Smooth muscle cell (in vitro differentiated cells): Measurements from ENCODE around the gene SYCE1L. TPM values are rescaled to one million over a fixed set of nuclear protein-coding genes. Genes with fewer than 3 reads are reported as not detected.
"Not testable (repeated sequence)": the region's sequence is repeated elsewhere in the genome, so short reads cannot be mapped to it uniquely, and the experiment has no call there.

Experiments used
- DNase-seq: peaks from one replicate; lab custom pipeline; 2025; ENCODE audit not compliant: unreplicated experiment; lab: John Stamatoyannopoulos, UW
- H2AFZ ChIP-seq: fragments of 200-600 bp; sonication (generic); 2 replicates; pipeline ENCODE4 v1.6.0; 2016; ENCODE audit warnings: antibody characterized with exemption, low read depth, mild to moderate bottlenecking
- H3F3A ChIP-seq: fragments of 200-600 bp; sonication (generic); 2 replicates; pipeline ENCODE4 v1.6.0; 2017; ENCODE audit warnings: antibody characterized with exemption, low read depth
- H3K27ac ChIP-seq: fragments of 200-600 bp; sonication (generic); 2 replicates; pipeline ENCODE4 v1.5.1; 2016; ENCODE audit warnings: low read depth, mild to moderate bottlenecking
- H3K27me3 ChIP-seq: fragments of 200-600 bp; sonication (generic); 2 replicates; pipeline ENCODE4 v1.6.1; 2016; ENCODE audit warnings: low read depth, mild to moderate bottlenecking
- H3K36me3 ChIP-seq: fragments of 200-600 bp; sonication (generic); 2 replicates; pipeline ENCODE4 v1.5.1; 2016; ENCODE audit warnings: low read depth
- H3K4me1 ChIP-seq: fragments of 200-600 bp; sonication (generic); 2 replicates; pipeline ENCODE4 v1.5.1; 2016; ENCODE audit warnings: low read depth
- H3K4me2 ChIP-seq: fragments of 200-600 bp; sonication (generic); 2 replicates; pipeline ENCODE4 v1.6.0; 2016; ENCODE audit warnings: mild to moderate bottlenecking
- H3K4me3 ChIP-seq: fragments of 200-600 bp; sonication (generic); 2 replicates; pipeline ENCODE4 v1.5.1; 2016; ENCODE audit warnings: mild to moderate bottlenecking
- H3K79me2 ChIP-seq: fragments of 200-600 bp; sonication (generic); 2 replicates; pipeline ENCODE4 v1.6.0; 2016; ENCODE audit warnings: low read depth, mild to moderate bottlenecking
- H3K9ac ChIP-seq: fragments of 200-600 bp; sonication (generic); 2 replicates; pipeline ENCODE4 v1.6.0; 2016; ENCODE audit warnings: low read depth
- H3K9me3 ChIP-seq: fragments of 200-600 bp; sonication (generic); replicated peaks from 2 replicates; pipeline ENCODE4 v1.5.1; 2016; ENCODE audit warnings: low read depth
- H4K20me1 ChIP-seq: fragments of 200-600 bp; sonication (generic); 2 replicates; pipeline ENCODE4 v1.6.0; 2016; ENCODE audit warnings: low read depth
- WGBS: methylation state at CpG from one replicate; pipeline ENCODE4 v1.1.7; 2016; ENCODE audit warnings: low lambda C conversion rate; 5-methylcytosine and 5-hydroxymethylcytosine counted together
- polyA plus RNA-seq: library from polyadenylated mRNA; unstranded; fragments of >200 nt; fragmentation: Nextera tagmentation; extraction: Ambion mirVana; gene quantifications from 2 replicates; pipeline ENCODE4 v1.2.1, GENCODE V29; 2016
- total RNA-seq: library from RNA; depleted of rRNA; stranded (reverse); fragments of >200 nt; gene quantifications from 2 replicates; pipeline ENCODE4 v1.2.3, GENCODE V29; 2014
- TF ChIP-seq, protein P1 (sequence below): fragments of 200-600 bp; sonication (generic); IDR thresholded peaks from 2 replicates; pipeline ENCODE4 v1.5.1; 2017; ENCODE audit warnings: borderline replicate concordance, mild to moderate bottlenecking, antibody characterized with exemption; ENCODE audit not compliant: insufficient read depth, poor library complexity, severe bottlenecking

SYCE1L gene
- total and polyA plus RNA-seq, 2 experiments from 2014 or later = 1.6 to 3.8 TPM

DNA sequence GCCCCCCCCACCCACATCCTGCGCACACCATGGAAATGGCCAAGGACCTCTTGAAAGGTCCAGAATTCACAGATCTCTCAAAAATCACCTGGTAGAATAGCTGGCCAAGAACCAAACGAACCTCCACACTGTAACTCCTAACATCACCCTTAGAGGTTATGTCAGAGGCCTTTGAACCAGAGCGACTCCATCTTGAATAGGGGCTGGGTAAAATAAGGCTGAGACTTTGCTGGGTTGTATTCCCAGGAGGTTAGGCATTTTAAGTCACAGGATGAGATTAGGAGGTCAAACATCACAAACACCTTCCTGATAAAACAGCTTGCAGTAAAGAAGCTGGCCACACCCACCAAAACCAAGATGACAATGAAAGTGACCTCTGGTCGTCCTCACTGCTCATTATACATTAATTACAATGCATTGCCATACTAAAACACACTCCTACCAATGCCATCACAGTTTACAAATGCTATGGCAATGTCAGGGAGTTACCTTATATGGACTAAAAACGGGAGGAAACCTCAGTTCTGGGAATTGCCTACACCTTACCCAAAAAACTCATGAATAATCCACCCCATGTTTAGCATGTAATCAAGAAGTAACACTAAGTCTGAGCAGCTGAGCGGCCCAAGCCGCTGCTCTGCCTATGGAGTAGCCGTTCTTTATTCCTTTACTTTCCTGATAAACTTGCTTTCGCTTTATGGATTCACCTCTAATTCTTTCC is 34.8 kb downstream of the SYCE1L start:
- Histone ChIP-seq H4K20me1 (no peaks in the 10 kb centered on the region), H3K79me2 (no peaks in the 10 kb centered on the region), H3K36me3 (no peaks in the 10 kb centered on the region), H3K9ac (no peak overlapping the region), H3K4me2 (no peak overlapping the region), H3K9me3 (no peaks in the 10 kb centered on the region), H3K4me3 (no peak overlapping the region), H3K27me3 (no peaks in the 10 kb centered on the region), H3K27ac (no peak overlapping the region), H2AFZ (no peak overlapping the region), H3K4me1 (no peaks in the 10 kb centered on the region), H3F3A (no peaks in the 10 kb centered on the region)
- TF ChIP-seq, protein P1, sequence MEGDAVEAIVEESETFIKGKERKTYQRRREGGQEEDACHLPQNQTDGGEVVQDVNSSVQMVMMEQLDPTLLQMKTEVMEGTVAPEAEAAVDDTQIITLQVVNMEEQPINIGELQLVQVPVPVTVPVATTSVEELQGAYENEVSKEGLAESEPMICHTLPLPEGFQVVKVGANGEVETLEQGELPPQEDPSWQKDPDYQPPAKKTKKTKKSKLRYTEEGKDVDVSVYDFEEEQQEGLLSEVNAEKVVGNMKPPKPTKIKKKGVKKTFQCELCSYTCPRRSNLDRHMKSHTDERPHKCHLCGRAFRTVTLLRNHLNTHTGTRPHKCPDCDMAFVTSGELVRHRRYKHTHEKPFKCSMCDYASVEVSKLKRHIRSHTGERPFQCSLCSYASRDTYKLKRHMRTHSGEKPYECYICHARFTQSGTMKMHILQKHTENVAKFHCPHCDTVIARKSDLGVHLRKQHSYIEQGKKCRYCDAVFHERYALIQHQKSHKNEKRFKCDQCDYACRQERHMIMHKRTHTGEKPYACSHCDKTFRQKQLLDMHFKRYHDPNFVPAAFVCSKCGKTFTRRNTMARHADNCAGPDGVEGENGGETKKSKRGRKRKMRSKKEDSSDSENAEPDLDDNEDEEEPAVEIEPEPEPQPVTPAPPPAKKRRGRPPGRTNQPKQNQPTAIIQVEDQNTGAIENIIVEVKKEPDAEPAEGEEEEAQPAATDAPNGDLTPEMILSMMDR = no peak
- no peak for DNase-seq
- 92% methylated on average over 9 of the region's 9 CpGs for WGBS

DNA sequence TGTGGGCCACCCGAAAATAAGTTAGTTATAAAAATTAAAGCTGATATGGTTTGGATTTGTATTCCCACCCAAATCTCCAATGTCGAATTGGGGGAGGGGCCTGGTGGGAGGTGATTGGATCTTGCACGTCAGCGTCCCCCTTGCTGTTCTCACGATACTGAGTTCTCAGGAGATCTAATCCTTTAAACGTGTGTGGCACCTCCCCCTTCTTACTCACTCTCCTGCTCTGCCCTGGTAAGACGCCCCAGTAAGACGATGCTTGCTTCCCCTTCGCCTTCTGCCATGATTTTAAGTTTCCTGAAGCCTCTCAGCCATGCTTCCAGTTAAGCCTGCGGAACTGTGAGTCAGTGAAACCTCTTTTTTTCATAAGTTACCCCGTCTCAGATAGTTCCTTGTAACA is 35.4 kb downstream of the SYCE1L start:
- 54% methylated on average over 11 of the region's 11 CpGs for WGBS
- TF ChIP-seq, protein P1 = no peak
- no peak overlapping the region for H3K4me3 ChIP-seq

DNA sequence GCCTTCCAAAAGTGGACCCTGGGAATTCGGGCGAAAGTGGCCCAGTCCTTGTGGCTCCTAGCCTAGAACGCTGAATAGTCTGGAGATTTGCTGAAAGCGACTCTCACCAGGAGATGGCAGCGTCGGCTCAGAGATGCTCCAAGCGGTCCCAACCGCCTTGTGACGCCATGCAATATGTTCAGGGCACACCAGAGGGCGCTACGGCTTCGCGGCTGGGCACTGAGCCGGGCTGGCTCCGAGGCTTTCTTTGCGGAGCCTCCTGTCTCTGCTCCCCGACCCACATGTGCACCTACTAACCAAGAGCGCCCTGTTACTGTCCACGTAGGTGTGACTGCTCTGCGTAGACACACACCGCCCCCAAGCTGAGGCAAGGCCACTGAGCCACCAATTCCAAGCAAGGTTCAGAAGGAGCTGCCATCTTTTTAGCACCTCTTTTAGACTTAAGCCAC is 36.9 kb downstream of the SYCE1L start:
- Histone ChIP-seq H3K27ac (no peak overlapping the region), H3K9ac (no peak overlapping the region), H3K36me3 (no peaks in the 10 kb centered on the region), H3K27me3 (peaks cover 3% of the 10 kb centered on the region), H3F3A (no peaks in the 10 kb centered on the region), H3K4me1 (no peaks in the 10 kb centered on the region), H3K4me3 (peak overlapping the region; percentile 40), H3K9me3 (no peaks in the 10 kb centered on the region), H3K79me2 (no peaks in the 10 kb centered on the region), H2AFZ (peak overlapping the region; percentile 53), H4K20me1 (no peaks in the 10 kb centered on the region), H3K4me2 (peak overlapping the region; percentile 86)
- TF ChIP-seq, protein P1 = peak; percentile 100
- 3% methylated on average over 21 of the region's 21 CpGs for WGBS
- peak; percentile 73 for DNase-seq

More for the DNA sequence above, 35.4 kb downstream of the SYCE1L start:
- H3K79me2 ChIP-seq = no peaks in the 10 kb centered on the region
- DNase-seq = no peak
- no peaks in the 10 kb centered on the region for H3F3A ChIP-seq
- peaks cover 2% of the 10 kb centered on the region for H3K27me3 ChIP-seq
- no peak overlapping the region for H3K27ac ChIP-seq
- no peaks in the 10 kb centered on the region for H3K9me3 ChIP-seq
- H3K4me1 ChIP-seq = no peaks in the 10 kb centered on the region
- H3K9ac ChIP-seq = no peak overlapping the region
- no peak overlapping the region for H2AFZ ChIP-seq
- no peaks in the 10 kb centered on the region for H3K36me3 ChIP-seq
- no peak overlapping the region for H3K4me2 ChIP-seq
- no peaks in the 10 kb centered on the region for H4K20me1 ChIP-seq

DNA sequence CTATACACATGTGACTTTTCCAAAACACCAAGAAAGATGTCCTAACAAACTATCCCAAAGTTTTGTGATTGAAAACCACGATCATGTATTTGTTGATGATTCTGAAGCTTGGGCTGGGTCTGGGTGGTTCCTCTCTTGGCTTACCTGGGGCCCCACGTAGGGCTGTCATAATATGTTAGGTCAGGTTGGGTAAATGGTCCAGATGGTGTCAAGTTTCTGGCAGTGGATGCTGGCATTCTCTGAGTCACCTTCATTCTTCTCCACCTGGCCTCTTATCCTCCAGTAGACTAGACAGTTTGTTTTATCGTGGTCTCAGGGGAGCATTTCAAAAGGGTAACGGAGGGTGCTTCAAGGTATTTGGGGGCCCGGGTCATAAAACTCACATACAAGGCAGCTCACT is 39.4 kb downstream of the SYCE1L start:
- WGBS = 81% methylated on average over 5 of the region's 5 CpGs
- no peak overlapping the region for H3K27ac ChIP-seq
- no peak overlapping the region for H3K4me2 ChIP-seq
- no peak overlapping the region for H3K4me3 ChIP-seq
- H3K79me2 ChIP-seq = no peaks in the 10 kb centered on the region
- TF ChIP-seq, protein P1 = no peak
- no peaks in the 10 kb centered on the region for H3K36me3 ChIP-seq
- H3K9ac ChIP-seq = no peak overlapping the region
- H3K4me1 ChIP-seq = no peaks in the 10 kb centered on the region
- no peak for DNase-seq
- peaks cover 3% of the 10 kb centered on the region for H3K27me3 ChIP-seq
- H3K9me3 ChIP-seq = no peaks in the 10 kb centered on the region
- no peaks in the 10 kb centered on the region for H4K20me1 ChIP-seq
- H2AFZ ChIP-seq = no peak overlapping the region
- no peaks in the 10 kb centered on the region for H3F3A ChIP-seq

DNA sequence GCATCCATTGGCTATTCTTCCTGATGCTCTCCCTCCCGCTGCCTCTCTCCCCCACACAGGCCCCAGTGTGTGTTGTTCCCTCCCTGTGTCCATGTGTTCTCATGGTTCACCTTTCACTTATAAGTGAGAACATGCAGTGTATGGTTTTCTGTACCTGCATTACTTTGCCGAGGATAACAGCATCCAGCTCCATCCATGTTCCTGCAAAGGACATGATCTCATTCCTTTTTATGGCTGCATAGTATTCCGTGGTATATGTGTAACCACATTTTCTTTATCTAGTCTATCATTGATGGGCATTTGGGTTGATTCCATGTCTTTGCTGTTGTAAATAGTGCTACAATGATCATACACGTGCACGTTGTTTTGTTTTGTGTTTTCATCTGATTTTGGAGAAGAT is 43.3 kb downstream of the SYCE1L start:
- not testable (repeated sequence) for H3K4me3 ChIP-seq, H3K9ac ChIP-seq, H3K27ac ChIP-seq, H3K4me1 ChIP-seq, H3K36me3 ChIP-seq, DNase-seq, H3K27me3 ChIP-seq, H4K20me1 ChIP-seq, H3K9me3 ChIP-seq, H2AFZ ChIP-seq, H3F3A ChIP-seq, H3K4me2 ChIP-seq, H3K79me2 ChIP-seq
- 96% methylated on average over 5 of the region's 5 CpGs for WGBS
